ENCODE measurements around the gene ALAS1. TPM values are rescaled to one million over a fixed set of nuclear protein-coding genes. Genes with fewer than 3 reads are reported as not detected.

Gene ALAS1
- total RNA-seq, 1 experiment from 2014 or later, result 71.2 TPM

GRCh38 chr3:52227766-52228165 is 29.8 kb downstream of the ALAS1 start:
- H4K20me1 ChIP-seq (ENCODE audit: insufficient read depth), result peaks cover 5% of the 10 kb centered on the region
- H2AFZ ChIP-seq, result no peak overlapping the region
- no peaks in the 10 kb centered on the region for H3K4me1 ChIP-seq (replicated peaks; ENCODE audit: insufficient read depth)
- no peak overlapping the region for H3K4me2 ChIP-seq
- ChIA-PET CTCF (interaction anchor here (1.0 kb wide), 1 partner anchor 10 kb away, joined by 5 read pairs; no protein-coding TSS in a partner anchor), POLR2A (ENCODE audit: unreplicated experiment) (no interaction called here)
- no peak for DNase-seq
- H3K4me3 ChIP-seq, result no peak overlapping the region
- no peak for TF ChIP-seq CTCF (conservative IDR thresholded peaks at IDR 0.05)
- TF ChIP-seq EZH2 (IDR thresholded peaks at IDR 0.05; ENCODE audit: low read depth), result no peak
- H3K27me3 ChIP-seq (ENCODE audit: insufficient read depth, low read depth), result no peaks in the 10 kb centered on the region
- BruUV-seq (replicated peaks), result no TSS peak
- no peaks in the 10 kb centered on the region for H3K9me2 ChIP-seq (ENCODE audit: insufficient read depth)
- H3K36me3 ChIP-seq (ENCODE audit: low read depth), result peaks cover 7% of the 10 kb centered on the region; the same call in 1 of the 2 replicates
- 0 out of 2 replicates have a peak, but pooled peaks cover 3% of the 10 kb centered on the region for H3F3A ChIP-seq (ENCODE audit: insufficient read depth, low read depth)
- H3K9me3 ChIP-seq (ENCODE audit: insufficient read depth, low read depth), result no peaks in the 10 kb centered on the region
- intact Hi-C loops (cut with micrococcal nuclease; ENCODE audit: unreplicated experiment), result no loop called here
- H3K27ac ChIP-seq, result no peak overlapping the region
- H3K79me2 ChIP-seq (ENCODE audit: low read depth), result no peaks in the 10 kb centered on the region

GRCh38 chr3:52228266-52228665 is 30.3 kb downstream of the ALAS1 start:
- no peaks in the 10 kb centered on the region for H3K4me1 ChIP-seq (replicated peaks; ENCODE audit: insufficient read depth)
- H4K20me1 ChIP-seq (ENCODE audit: insufficient read depth), result peaks cover 9% of the 10 kb centered on the region
- no peaks in the 10 kb centered on the region for H3K9me2 ChIP-seq (ENCODE audit: insufficient read depth)
- H3K4me2 ChIP-seq, result no peak overlapping the region
- DNase-seq, result no peak
- H3K27ac ChIP-seq, result no peak overlapping the region
- no TSS peak for BruUV-seq (replicated peaks)
- intact Hi-C loops (cut with micrococcal nuclease; ENCODE audit: unreplicated experiment), result no loop called here
- no peaks in the 10 kb centered on the region; the same call in 1 of the 2 replicates for H3K79me2 ChIP-seq (ENCODE audit: low read depth)
- ChIA-PET POLR2A (ENCODE audit: unreplicated experiment) (no interaction called here), CTCF (no interaction called here)
- H3K36me3 ChIP-seq (ENCODE audit: low read depth), result peaks cover 7% of the 10 kb centered on the region; the same call in 1 of the 2 replicates
- 0 out of 2 replicates have a peak, but pooled peaks cover 3% of the 10 kb centered on the region for H3F3A ChIP-seq (ENCODE audit: insufficient read depth, low read depth)
- no peaks in the 10 kb centered on the region for H3K9me3 ChIP-seq (ENCODE audit: insufficient read depth, low read depth)
- no peak overlapping the region for H3K4me3 ChIP-seq
- TF ChIP-seq CTCF (conservative IDR thresholded peaks at IDR 0.05) (no peak), EZH2 (IDR thresholded peaks at IDR 0.05; ENCODE audit: low read depth) (no peak)
- no peak overlapping the region for H2AFZ ChIP-seq
- H3K27me3 ChIP-seq (ENCODE audit: insufficient read depth, low read depth), result no peaks in the 10 kb centered on the region

- Histone ChIP-seq H3K4me3 (no peak overlapping the region), H4K20me1 (ENCODE audit: insufficient read depth) (peaks cover 9% of the 10 kb centered on the region), H3K79me2 (ENCODE audit: low read depth) (no peaks in the 10 kb centered on the region; the same call in 1 of the 2 replicates), H3K9me3 (ENCODE audit: insufficient read depth, low read depth) (no peaks in the 10 kb centered on the region), H3K9me2 (ENCODE audit: insufficient read depth) (no peaks in the 10 kb centered on the region), H3F3A (ENCODE audit: insufficient read depth, low read depth) (0 out of 2 replicates have a peak, but pooled peaks cover 3% of the 10 kb centered on the region), H3K27ac (no peak overlapping the region), H3K27me3 (ENCODE audit: insufficient read depth, low read depth) (no peaks in the 10 kb centered on the region), H3K4me1 (replicated peaks; ENCODE audit: insufficient read depth) (no peaks in the 10 kb centered on the region), H2AFZ (no peak overlapping the region), H3K4me2 (no peak overlapping the region), H3K36me3 (ENCODE audit: low read depth) (peaks cover 7% of the 10 kb centered on the region; the same call in 1 of the 2 replicates)
- TF ChIP-seq EZH2 (IDR thresholded peaks at IDR 0.05; ENCODE audit: low read depth) (no peak), CTCF (conservative IDR thresholded peaks at IDR 0.05) (no peak)
- ChIA-PET POLR2A (ENCODE audit: unreplicated experiment) (no interaction called here), CTCF (no interaction called here)
- intact Hi-C loops (cut with micrococcal nuclease; ENCODE audit: unreplicated experiment), result no loop called here
- DNase-seq, result no peak
- BruUV-seq (replicated peaks), result TSS peak; percentile 28
Observed at GRCh38 chr3:52228751-52229291, 30.9 kb downstream of the ALAS1 start.

Data from PC-9 (cell line).